GM19324 (cell line): ENCODE measurements around the gene LIN7A.
"Not testable (repeated sequence)": the region's sequence is repeated elsewhere in the genome, so short reads cannot be mapped to it uniquely, and the experiment has no call there.

Experiments
- ATAC-seq: cut with Tn5 transposase; IDR thresholded peaks from one replicate; pipeline ENCODE4 v1.9.1; 2021; ENCODE audit warnings: mild to moderate bottlenecking, moderate library complexity; ENCODE audit not compliant: unreplicated experiment, low FRiP score

The LIN7A gene

DNA sequence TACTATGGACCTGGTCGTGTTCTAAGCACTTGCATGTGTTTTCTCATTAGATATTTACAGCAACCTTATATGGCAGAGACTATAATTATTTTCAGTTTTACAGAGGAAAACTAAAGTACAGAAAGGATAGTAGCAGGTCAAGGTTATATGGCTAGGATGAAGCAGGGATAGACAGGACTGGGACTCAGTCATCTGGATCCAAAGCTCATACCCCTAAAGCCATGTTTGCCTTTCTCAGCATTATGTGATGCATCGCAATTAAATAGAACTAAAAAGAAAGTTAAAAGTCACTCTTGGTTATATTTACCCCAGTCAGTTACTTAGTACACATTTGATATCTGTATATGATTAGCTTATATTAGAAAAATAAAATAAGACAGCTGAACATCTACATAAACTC, 13.3 kb downstream of the LIN7A start:
- no peak for ATAC-seq

DNA sequence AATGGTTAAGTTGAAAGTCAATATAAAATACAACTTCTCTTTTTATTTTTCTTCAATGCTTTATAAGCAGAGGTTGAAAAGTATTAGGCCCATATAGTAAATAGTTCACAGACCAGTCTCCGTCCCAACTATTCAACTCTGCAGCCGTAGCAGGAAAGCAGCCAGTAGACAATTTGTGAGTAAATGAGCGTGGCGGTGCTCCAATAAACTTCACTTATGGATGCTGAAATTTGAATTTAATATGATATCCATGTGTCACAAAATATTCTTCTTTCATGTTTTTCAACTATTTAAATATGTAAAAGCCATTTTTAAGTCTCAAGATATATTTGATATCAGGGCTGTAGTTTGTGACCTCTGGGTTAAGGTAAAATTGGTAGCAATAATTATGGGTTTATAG, 17.7 kb downstream of the LIN7A start:
- ATAC-seq, result no peak

DNA sequence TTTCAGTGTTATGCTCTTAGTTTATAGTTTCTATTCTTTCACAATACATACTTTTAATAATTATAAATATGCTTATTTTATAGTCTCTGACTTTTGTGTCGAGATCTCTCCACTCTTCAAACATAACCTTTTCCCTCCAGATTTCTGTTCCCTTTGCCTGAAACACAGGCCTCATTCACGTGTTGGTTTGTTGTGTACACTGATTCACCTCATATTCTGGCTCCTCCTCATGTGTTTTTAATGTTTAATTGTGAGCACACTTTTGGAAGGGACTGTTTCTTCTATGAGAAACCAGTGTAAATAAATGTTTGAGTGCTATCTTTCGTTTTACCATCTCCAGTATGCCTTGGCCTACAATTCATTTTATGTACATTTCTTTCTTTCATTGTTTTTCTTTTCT, 20.1 kb downstream of the LIN7A start:
- ATAC-seq, result no peak

DNA sequence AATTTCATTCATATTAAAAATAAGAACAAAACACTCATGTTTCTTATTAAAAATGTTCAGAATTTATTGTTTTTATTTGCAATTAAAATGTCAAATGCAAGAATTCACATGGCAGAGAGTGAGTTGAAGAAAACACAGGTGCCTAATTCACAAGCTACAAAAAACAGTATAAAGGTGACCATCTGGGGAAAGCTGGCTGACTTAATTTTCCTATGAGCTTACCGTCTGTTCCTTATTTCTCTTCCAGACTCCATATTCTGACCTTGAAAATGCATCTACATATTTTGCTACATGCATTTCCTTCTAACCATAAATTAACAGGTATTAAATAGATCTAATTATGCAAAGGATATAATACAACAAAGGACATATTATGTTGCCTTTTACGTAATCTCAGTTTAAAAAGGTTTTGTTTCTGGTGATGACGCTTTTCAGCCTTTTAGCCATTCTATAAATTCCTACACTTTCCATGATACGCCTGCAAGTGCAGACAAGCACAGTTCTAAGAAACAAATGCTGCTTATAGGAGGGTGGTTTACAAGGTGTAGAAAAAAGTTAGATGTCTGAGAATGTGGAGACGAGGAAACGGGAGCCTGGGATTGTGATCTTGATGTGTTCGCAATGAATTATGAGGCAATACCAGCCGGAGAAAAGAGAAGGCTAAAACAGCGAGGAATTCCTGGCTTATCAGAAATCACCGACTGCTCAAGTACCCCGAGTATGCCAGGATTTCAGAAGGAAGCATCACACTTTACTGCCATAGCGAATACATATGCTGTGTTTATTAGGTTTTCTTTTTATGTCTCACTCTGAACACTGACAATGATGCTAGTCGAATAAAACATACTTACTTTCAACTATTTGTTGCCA, 24.6 kb downstream of the LIN7A start:
- ATAC-seq, result no peak

DNA sequence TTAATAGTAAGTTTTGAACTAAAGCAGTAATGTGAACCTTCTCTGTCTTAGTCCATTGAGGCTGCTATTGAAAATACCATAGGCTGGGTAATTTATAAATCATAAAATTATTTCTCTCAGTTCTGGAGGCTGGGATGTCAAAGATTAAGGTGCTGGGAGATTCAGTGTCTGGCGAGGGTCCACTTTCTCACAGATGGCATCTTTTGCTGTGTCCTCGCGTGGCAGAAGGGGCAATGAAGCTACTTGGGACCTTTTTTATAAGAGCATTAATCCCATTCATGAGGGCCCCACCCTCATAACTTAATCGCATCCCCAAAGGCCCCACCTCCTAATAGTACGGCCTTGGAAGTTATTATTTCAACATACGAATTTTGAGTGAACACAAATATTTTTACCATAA, 28.4 kb downstream of the LIN7A start:
- ATAC-seq, result no peak

DNA sequence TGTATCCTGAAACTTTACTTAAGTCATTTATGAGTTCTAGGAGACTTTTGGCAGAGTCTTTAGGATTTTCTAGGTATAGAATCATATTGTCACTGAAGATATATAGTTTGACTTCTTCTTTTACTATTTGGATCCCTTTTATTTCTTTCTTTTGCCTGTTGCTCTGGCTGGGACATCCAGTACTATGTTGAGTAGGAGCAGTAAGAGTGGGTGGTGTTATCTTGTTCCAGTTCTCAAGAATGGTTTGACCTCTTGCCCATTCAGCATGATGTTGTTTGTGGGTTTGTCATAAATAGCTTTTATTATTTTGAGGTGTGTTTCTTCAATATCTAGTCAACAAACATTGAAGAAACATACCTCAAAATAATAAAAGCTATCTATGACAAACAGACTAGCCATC, 35.0 kb downstream of the LIN7A start:
- no peak for ATAC-seq

DNA sequence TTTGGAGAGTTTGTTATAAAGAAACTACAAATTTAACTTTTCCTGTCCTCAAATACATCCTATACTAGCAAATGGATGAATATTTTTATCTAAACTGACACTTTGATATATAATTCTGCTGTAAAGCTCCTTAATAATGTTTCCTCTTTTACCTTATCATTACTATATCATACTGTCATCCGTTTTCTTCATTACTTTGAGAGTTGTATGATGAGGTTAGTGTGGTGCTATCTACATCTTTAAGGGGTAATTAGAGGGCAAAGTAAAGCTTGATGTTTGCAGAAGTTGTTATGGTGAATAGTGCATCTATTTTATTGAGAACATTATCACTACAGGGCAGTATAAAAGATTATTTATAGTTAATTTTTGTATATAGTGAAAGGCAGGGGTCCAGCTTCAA, 36.1 kb downstream of the LIN7A start:
- no peak for ATAC-seq

DNA sequence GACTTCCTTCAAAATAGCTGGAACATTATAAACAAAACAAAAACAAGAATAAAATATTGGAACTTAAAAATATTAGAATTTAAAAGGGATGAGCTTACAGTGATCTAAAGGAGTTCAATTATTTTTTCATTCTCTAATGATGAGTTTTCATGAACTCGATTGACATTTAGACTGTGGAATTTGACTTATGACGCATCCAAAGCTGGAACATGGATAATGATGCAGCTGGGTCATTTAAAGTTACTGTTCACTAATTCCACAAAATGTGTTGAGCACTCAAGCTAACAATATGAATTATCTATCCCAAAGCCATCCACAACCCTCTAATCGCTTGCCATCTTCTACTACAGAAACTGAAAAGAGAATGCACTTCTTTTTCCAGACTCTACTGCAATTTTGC, 42.5 kb downstream of the LIN7A start:
- no peak for ATAC-seq

DNA sequence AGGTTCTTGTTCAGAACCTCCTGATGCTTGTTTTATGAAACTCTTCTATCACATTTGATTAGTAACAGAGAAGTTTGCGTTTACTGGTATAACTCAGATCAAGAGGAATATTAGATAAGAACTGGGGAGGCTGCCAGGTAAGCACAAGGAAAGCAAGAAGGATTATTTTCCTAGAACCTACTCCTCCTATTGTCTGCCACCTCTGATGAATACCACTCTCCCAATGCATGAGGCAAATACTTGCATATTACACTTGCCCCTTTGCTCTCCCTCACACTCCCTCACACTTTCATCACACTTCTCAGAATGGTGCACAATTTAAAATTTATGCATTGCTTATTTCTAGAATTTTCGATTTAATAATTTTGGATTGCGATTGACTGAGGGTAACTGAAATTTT, 43.6 kb downstream of the LIN7A start:
- no peak for ATAC-seq

DNA sequence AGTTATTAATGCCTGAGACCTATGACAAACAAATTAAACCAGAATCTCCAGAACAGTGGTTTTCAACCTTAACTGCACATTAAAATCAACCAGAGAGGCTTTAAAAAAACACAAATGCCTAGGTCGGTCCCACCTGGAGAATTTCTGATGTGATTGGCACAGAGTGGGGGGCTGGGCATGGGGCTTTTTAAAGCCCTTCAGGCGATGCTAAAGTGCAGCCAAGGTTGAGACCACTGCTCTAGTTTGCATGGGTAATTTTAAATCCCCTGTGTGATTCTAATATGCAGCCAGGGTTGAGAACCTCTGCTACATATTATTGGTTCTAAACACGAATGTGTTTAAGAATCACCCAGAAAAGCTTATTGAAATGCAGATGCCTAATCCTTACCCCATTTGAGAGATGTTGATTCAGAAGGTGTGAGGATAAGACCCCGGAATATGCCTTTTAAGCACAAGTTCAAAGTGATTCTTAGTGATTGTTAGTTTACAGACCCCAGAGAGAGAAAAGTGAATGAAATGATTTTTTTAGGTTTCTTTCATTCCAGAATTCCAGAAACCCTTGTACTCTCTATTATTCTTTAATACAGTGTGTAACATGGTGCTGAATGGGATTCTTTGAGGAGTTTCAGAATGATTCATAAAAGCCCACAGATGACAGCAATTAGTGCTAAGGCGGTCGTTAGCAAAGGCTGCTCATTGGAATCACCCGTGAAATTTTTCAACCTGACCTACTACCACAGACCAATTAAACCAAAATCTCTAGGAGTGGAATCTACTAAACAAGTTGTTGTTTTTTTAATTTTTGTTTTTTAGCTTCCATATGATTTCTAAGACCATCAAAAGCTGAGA, 44.9 kb downstream of the LIN7A start:
- peak; percentile 37 for ATAC-seq

DNA sequence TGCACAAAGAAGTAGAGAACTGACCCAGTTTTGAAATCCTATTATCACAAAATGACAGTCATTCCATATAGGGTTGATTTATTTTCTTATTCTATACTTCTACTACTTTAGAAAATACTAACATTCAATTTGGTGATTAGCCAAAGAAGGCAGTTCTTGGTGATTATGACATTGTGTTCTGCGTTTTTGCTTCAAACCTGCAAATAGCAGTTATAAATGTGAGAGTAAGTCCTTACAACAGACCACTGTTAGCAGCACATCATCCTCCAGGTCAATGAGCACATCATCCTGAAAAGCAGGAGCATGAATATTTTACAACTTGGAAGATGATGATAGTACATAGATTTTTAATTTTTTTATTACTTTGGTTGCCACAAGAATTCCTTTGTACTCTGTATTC, 53.1 kb downstream of the LIN7A start:
- no peak for ATAC-seq

DNA sequence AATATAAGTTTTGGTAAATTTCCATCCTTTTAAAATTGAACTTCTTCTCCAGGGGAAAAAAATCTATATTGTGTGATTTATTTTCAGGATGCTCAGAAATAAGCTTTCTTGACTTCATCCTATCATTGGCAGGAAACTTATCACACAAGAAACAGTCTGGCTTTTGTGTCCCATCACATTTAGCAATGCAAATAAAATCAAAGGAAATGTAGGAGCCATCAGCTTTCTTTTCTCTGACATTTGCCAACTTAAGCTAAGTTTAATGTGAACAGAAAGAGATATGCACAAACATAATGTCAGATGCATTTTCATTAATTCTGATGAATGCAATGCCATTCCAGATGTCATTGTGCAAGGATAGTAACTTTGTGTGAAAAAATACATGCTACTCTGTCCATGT, 56.6 kb downstream of the LIN7A start:
- no peak for ATAC-seq

DNA sequence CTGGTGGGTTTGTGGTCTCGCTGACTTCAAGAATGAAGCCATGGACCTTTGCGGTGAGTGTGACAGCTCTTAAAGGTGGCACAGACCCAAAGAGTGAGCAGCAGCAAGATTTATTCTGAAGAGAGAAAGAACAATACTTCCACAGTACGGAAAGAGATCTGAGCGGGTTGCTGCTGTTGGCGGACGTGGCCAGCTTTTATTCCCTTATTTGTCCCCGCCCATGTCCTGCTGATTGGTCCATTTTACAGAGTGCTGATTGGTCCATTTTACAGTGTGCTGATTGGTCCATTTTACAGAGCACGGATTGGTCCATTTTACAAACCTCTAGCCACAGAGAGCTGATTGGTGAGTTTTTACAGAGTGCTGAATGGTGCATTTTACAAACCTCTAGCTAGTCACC, 59.3 kb downstream of the LIN7A start:
- ATAC-seq, result not testable (repeated sequence)

DNA sequence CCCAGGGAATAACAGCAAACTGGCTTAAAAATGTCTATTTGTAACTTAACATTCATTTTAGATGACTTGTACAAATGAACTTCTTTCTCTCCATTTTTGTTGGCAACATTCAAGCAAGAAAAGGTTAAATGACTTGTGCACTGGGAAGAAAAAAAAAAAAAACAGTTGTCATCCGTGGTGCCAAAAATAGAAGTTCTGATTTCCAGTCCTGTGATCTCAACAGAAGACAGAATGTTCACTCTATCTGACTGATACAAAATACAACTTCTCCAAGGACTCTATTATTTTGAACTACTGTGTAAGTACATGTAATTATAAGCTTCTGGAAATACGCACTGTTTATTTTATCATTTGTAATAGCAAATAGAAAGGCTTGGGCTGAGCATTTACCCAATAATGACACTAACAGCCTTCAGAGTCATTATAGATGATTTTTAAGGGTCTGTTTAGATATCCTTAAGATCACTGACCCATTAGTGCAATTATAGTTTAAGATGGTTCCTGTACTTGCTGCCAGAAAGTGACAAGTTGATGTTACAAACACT, 59.9 kb downstream of the LIN7A start:
- ATAC-seq, result no peak

DNA sequence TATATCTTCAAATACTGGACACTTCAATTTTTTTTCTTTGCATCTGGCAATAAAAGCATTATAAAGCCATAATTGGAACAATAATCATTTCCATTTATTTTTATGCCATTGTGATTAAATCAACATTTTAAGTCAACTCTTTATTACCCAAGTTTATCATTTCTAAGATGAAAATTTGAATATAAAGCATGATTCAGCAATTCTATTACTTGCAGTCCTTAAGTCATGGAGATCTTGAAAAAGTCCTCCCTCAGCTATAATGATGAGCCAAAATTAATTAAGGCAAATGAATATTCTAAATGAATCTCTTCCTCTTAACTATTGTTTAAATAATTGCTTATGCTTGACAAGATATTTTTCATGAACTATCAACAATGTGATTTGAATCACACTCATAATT, 65.7 kb downstream of the LIN7A start:
- ATAC-seq, result no peak

DNA sequence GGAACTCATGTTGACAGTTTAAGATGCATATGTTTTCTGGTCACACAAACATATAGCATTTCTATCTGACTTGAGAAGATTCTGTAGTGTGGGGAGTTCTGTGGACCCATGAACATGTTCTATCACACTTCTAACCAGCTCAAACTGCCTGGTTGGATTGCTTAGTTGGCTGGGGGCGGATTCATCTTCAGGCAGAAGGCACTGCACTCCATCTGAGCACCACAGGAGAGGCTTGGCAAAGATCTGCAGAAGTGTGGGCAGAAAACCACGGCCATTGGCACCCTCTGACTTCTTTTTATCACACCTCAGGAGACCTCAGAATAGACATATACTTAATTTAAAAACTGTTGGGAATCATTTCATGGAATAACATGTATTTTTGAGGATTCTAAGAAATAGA, 68.5 kb downstream of the LIN7A start:
- no peak for ATAC-seq

DNA sequence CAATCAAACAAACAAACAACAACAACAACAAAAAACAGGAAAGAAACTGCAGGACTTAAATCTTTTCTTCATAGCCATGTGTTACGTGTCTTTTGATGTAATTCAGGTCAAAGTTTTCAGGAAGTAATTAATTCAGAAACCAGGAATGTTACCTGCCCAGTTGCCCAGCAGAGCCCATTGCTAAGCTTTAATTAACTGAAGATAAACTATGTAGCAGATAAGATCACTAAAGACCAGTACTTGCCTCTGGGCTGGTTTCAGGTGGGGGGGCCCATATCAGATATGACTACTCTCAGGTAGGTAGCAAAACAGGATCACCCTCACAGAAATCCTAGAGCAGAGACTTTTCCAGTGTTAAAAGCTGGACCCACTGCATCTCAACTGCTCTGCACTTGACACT, 69.2 kb downstream of the LIN7A start:
- no peak for ATAC-seq

DNA sequence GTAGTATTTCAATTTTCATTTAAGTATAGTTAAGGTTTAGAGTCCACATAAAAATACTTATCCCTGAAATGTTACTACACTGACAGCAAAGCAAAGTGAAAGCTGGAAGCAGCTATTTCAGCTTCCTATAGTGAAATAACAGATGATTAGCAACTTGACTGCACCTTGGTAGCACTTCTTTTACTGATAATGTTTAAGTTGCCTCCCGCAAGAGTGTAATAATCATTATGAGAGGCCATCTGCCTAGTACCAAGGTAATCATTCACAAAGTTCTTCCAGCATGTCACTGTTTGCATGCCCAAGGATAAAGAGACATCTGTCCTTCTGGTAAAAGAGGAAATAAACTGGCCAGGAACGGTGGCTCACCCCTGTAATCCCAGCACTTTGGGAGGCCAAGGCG, 69.8 kb downstream of the LIN7A start:
- no peak for ATAC-seq

DNA sequence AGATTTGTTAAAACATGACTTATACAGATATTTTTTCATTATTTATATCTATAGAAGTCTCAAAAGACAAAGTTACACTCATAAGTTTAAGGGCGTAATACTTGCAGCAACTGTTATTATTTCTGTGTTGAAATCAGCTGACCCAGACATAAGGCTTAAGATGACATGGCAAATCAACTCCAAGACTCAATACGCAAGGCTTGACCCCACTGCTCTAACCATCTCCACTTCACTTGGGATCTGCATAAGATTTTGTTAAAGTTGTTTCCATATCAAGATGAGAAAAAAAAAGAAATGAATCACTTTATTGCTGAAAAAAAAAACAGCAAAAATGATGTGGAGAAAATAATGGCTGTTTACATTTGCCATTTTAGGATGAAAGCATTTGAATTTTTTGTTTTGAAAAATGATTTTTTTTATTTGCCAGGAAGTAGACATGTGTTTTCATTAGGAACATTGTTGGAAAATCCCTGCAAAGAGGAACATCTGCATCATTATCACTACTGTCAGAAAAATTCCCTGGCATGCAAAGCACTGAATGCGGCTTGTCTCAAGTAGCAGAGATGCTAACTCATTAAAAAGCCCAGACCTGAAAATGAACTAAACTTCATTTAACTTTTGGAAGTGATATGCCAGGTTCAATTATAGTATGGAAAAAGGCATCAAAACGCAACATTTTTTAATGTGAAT, 73.5 kb downstream of the LIN7A start:
- ATAC-seq, result no peak

DNA sequence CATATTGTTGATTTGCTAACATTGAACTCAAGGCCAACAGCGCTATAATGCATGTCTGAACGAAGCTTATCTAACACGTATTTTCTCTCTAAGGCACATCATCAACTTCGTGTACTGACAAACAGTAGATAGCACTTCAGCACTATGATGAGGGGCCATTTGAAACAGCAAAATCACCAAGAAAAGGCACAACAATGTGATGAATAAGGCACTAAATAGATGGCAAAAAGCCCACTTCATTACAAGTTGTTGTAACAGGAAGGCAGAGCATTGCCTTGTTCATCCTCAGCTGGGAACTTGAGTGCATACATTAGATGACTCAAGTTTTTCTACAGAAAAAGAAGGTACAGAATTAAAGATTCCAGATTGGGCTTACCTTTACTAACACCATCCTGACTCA, 75.2 kb downstream of the LIN7A start:
- ATAC-seq, result no peak
